Putamen (tissue), 1 donor: ENCODE results near the gene NR5A1.

ENCODE experiments used
- DNase-seq: peaks from one replicate; pipeline ENCODE4 v3.0.0-alpha.2; 2016; ENCODE audit warnings: low spot score

Gene NR5A1

DNA sequence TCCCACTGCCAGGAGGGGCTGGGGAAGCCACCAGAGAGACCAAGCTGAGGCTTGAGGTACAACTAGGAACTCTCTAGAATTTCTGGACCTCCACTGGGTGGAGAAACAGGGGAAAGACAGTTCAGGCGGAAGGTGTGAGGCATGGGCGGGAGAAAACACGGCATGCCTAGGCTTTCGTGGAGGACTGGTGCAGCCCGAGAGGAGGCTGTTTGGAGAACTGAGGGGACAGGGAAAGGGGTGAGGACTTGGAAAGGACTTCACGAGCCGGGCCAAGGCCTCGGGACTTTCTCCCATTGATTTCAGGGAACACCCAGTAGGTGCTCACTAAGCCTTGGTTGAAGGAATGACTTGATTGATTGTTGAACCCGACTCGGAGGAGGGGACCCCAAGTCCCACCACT, 66.4 kb downstream of the NR5A1 start:
- no peak for DNase-seq

DNA sequence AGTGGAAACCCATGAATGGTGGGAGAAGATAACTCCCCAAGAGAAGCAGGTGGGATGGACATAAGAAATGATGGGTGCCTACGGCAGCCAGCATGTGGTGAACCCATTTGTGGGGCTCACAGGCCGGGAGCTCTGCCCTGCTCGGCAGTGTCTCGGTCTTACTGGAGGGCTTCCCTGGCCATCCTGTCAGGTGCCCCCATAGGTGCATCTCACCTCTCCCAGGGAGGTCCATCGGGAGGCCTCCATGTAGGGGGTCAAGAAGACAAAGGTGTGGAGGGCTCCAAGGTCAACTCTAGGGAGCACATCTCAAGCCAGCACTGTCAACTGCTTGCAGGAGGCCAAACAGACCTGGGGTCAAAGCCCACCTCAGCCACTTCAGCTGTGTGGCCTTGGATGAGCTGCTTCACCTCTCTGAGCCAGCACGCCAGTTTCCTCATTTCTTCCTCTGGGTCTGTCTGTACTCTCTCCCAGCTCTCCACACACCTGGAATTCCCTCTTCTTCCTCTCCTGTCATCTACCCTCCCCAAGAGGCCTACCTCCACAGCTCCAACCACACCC, 67.4 kb downstream of the NR5A1 start:
- no peak for DNase-seq

DNA sequence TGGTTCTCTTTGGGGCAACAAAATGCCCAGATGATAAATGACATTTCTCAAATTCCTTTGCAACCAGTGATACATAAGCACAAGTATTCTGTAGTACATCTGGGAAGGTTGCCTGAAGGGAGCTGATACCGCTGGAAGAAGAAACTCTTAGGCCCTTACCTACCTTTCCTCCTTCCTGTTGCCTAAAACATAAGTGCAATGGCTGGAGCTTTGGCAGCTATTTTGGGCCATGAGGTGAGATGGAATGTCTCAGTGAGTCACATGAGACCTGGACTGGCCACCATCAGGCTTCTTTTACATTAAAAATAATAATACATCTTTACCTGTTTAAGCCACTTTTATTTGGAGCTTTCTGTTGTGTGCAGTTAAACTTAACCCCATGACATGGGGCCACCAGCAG, 68.1 kb downstream of the NR5A1 start:
- DNase-seq, result no peak

DNA sequence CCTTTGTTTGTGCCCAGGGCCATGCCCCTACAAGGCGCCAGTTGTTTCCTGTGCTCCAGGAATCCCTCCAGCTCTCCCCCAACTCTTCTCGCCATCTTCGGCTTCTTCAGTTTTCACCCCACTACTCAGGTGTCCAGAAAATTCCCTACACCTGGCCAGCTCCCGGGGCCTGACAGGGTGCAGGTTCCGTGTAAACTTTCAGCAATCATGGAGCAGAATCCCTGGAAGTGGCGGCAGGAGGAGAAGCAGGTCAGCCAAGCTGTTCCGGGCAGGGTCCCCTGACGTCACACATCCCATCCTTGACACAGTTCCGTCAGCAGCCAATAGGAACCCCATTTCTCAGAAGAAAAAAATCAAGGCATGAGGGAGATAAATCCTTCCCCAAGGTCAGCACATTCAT, 69.1 kb downstream of the NR5A1 start:
- DNase-seq, result no peak

DNA sequence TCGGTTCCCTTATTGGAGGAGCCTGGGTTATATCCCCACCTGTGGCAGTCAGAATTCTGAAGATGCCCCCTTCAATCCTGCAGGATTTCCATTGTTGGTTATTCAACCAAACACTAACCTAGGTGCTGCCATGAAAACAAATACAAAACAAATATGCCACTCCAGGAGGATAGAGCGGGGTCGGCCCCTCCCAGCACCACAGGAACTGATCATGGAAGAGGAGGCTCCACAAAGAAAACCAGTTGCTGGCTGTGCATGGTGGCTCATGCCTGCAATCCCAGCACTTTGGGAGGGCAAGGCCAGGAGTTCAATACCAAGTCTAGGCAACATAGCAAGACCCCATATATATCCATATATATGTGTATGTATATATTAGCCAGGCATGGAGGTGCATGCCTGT, 70.1 kb downstream of the NR5A1 start:
- no peak for DNase-seq

DNA sequence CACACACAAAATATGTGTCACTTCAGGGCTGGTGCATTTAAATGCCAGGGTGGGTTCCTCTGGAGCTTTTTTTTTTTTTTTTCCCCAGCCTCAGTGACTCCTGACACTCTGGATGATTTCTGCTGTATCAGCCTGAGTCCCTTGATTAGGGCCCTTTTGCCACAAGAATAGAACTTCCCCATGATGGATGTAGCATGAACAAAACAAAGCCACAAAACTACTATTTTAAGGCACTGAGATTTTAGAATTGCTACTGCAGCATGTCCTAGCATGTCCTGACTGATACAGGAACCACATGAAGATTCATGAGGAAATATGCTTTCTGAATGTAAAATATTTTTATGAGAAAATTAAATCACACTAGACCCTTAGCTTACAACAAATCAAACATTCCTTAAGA, 70.9 kb downstream of the NR5A1 start:
- DNase-seq, result no peak
